NCI-H2107 treated with DMSO at 0.1 percent for 48 hours (cell line): Measurements from ENCODE around the gene KCNK3.
A peak's percentile ranks its signal among the peaks of the same experiment; 100 is the strongest.

Experiments used
- DNase-seq: peaks from one replicate; lab custom pipeline; 2025; ENCODE audit not compliant: unreplicated experiment; lab: John Stamatoyannopoulos, UW

Gene KCNK3

DNA sequence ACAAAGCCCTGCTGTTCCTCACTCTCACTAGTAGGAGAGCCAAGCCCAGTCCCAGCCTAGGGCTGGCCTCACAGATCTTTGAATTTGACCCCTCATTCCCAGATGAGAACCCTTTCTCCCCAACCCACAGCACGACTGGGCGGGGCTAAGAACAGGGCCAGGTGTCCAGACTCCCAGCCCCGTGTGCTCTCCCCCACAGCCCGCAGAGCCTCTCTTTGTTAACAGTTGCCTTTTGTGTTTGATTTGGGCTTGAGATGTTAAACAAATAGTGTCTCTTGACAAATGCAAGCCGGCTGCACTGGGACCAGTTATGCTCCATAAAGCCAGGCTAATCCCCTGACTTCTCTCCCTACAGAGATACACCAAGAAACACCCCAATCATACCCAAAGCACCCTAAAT, 4.7 kb upstream of the KCNK3 start:
- peak; percentile 64 for DNase-seq

- DNase-seq: no peak
Observed at GRCh38 chr2:26691161-26691560, 1.4 kb upstream of the KCNK3 start.

DNA sequence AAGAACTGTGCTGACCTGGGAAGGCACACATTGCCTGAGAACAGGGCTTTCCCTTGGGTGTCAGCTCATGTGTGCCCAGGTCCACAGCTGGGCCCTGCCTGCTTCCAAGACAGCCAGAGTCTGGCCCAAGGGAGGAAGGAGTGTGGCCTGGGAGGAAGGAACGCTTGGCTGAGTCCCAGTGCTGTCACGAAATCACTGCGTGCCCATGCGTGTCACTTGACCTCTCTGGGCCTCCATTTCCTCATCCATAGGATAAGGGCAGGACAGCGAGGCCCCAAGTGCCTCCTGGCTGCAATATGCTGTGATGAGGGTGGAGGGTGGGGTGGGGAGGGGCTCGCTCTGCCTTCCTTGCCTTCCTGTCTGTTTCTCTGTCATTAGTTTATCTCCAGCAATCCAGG, 642 bp upstream of the KCNK3 start:
- no peak for DNase-seq

DNA sequence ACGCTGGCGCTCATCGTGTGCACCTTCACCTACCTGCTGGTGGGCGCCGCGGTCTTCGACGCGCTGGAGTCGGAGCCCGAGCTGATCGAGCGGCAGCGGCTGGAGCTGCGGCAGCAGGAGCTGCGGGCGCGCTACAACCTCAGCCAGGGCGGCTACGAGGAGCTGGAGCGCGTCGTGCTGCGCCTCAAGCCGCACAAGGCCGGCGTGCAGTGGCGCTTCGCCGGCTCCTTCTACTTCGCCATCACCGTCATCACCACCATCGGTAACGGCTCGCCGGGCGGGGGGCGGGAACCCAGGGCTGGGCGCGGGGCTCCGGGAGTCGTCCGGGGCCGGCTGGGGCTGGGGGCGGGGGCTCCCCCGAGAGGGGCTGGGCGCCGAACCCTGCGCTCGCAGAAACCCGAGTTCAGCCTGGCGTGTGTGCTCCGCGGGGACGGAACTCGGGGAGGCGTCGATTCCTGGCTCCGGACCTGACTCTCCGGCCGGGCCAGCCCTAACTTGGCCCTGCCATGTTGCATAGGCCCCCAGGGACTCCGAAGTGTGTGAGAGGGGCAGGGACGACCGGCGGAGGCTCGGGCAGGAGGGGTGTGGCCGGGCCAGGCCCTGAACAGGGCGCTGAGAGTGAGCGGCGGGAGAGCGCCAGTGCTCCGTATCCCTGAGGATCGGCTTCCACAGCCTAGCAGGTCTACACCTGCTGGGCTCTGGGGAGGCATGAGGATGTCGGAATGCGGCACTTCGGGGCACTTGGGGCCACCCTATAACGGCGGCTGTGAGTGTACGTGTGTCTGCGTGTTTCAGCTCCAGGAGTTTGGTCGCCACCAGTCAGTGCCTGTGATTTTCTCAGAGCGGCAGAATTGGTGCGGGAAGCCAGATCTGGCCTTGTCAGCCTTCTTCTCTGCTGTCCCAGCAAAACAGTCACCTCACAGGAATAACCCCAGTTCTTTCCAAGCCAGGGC, 651 bp downstream of the KCNK3 start:
- DNase-seq: no peak

GRCh38 chr2:26694001-26694400, 1.5 kb downstream of the KCNK3 start:
- DNase-seq: no peak

DNA sequence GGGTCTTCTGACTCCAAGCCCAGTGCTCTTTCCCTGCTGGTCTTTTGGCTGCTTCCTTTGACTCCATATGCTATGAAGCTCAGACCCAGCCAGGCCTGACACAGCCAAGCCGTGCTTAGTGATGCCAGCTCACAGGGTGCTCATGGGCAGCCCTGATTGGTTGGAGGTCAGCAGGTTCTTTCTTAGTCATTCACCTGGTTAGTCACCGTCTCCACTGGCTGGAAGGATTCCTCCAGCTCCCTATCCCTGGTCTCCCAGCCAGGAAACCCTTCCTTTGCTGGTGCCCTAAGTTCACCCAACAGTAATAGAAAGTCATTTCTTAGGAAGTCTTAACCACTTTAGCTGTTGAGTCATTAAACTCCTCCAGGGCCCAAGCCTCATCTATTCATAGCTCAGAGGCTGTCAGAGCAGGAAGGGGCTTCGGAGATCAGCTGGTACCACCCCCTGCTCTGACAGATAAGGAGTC, 3.9 kb downstream of the KCNK3 start:
- no peak for DNase-seq

DNA sequence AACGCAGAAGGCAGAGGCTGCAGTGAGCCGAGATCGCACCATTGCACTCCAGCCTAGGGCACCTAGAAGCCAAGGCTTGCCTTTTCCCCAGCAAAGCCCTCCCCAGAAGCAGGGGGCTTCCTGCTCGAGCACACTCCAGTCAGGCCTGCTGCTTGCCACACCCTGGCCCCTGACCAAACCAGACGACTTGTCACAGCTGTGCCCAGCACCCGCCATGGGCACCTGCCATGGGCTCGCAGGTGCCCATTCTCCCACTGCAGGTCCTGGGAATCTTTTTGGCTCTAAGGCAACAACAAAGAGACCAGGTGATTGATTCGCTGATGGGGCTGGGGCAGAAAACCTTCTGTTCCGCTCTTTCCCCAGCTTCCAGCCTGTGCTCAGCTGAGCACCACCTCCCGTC, 4.9 kb downstream of the KCNK3 start:
- DNase-seq: no peak

GRCh38 chr2:26699295-26699694, 6.8 kb downstream of the KCNK3 start:
- no peak for DNase-seq

- no peak for DNase-seq
Observed at GRCh38 chr2:26700078-26700477, 7.6 kb downstream of the KCNK3 start.

- DNase-seq: no peak
Observed at GRCh38 chr2:26701596-26701995, 9.1 kb downstream of the KCNK3 start.

GRCh38 chr2:26702025-26702424, 9.5 kb downstream of the KCNK3 start:
- DNase-seq: no peak

GRCh38 chr2:26704441-26704977, 12.0 kb downstream of the KCNK3 start:
- DNase-seq: no peak

DNA sequence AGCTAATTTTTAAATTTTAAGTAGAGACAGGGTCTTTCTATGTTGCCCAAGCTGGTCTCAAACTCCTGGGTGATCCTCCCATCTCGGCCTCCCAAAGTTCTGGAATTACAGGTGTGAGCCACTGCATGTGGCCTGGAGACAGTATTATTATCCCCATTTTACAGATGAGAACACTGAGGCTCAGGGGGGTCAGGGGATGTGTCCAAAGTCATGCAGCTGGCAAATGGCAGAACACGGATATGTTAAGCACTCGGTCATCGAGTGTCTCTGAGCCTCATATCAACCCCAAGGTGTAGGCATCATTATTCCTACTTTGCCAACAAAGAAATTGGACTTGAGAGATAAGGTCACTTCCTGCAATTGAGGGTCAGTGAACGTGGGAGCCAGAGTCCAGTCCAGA, 12.6 kb downstream of the KCNK3 start:
- no peak for DNase-seq

GRCh38 chr2:26706093-26706492, 13.6 kb downstream of the KCNK3 start:
- no peak for DNase-seq

DNA sequence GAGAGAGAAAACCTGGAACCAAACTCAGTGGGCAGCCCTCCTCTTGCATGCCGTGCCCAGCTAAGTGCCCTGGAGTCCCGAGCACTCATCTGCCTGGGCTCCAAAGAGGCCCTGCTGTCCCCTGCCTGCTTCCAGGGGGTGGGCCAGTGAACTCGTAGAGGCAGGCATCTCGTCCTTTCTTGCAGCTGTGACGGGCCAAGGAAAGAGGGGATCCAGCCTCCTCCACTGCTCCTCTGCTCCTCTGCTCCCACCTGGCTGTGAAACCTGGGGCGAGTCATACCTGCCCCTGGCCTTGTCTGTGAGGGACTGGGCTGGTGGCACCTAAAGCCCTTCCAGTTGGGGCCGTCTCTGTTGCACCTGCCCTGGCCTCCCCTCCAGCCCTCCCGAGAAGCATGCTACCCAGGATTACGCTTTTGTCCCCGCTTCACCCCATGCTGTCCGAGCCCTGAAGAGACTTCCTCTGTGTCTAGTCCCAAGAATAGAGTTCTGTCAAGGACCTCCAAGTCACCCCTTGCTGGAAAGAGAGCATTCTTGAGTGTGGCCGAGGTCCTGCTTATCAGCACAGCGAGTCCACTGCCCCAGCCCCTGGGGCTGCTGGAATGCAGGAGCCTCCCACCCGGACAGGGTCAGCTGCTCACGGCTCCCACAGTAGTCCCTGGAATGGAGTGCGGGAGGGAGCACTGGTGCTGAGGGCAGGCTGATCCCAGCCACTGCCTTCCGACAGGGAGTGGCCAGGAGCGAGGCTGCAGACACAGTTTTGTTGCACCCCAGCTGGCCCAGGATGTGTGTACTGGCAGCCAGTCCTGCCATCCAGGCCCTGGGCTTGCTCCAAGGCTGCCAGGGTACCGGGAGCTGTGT, 14.3 kb downstream of the KCNK3 start:
- DNase-seq: no peak

DNA sequence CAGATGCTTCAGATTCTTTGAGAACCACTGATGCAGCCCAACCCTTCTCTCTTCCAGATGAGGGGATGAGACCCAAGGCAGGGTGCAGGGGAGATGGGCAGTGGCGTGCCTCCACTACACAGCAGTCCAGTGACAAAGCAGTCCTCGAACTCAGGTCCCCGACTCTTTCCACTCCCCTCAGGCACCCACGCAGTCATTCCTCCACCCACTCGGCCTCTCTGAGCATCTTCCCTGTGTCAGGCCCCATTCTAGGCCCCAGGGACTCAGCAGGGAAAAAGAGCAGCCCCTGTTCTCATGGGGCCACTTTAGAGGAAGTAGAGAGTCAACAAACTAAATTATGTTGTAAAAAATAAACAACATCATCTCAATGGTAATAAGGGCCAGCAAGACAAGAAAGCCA, 15.2 kb downstream of the KCNK3 start:
- DNase-seq: no peak

DNA sequence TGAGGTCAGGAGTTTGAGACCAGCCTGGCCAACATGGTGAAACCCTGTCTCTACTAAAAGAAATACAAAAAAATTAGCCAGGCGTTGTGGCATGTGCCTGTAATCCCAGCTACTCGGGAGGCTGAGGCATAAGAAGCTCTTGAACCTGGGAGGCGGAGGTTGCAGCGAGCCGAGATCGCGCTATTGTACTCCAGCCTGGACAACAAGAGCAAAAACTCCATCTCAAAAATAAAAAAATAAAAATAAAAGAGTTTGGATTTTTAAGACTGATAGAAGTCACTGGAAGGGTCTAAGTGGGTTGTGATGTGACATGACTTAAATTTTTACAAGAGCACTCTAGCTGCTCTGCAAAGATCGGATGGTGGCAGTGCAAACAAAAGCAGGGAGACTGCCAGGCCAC, 15.9 kb downstream of the KCNK3 start:
- no peak for DNase-seq

DNA sequence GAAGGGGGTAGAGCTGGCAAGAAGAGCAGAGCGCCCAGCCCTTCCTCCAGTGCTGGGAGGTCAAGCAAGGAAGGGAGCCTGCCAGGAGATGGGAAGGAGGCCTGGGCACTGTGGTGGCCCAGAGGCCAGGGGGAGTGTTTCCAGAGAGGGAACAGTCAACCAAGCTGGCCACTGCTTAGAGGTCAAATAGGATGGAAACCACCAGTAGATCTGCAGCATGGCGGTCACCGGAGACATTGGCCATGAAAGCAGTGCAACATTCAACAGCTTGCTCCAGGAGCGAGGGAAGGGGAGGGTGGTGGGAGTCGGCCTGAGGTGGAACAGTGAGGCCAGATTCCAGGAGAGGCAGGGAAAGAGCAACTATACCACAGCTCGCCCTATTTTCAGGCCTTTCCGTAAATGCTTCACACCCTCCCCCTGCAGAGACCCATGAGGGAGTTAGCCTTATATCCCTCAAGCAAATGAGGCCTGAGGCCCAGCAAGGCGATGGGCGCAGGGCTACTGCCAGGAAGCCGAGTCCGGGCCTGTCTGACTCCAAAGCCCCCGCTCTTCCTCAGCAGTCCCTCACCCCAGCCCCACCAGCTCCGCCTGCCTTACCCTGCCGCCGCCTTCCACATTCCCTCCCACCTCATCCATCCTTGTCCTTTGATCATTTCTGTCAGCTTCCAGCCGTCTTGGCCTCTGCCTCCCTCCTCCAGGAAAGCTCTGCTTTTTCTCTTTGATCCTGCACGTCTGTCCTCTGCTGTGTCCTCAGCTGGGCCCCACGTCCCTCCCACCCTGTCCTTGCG, 17.0 kb downstream of the KCNK3 start:
- no peak for DNase-seq

DNA sequence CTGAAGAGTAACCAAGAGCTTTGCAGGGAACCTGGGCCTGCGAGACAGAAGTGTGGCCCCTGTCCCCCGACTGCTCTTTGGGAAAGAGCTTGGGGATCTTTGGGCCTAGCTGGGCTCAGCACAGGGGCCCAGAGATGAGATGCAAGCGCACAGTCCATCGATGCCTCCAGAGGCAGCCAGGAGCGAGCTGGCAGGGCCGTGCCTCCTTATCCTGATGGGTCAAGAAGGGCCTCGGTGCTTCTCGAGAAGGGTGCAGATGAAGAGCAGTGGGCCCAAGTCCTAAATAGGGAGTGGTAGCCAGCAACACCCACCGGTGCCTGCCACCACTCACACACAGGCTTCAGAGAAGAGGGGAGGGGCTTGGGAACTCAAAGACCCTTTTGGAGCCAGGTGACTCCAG, 17.6 kb downstream of the KCNK3 start:
- no peak for DNase-seq

- DNase-seq: no peak
Observed at GRCh38 chr2:26710743-26711456, 18.4 kb downstream of the KCNK3 start.
